Thyroid gland (tissue), 4 donors: Measurements from ENCODE around the gene LAMC1.

Source experiments
- CTCF ChIP-seq, 6 experiments: fragments of 200-600 bp in 3 of 6; fragments of 450-650 bp in 3 of 6; sonication (generic) in 3 of 6; IDR thresholded peaks; one replicate each; pipeline ENCODE4 v1.5.1; 2016 to 2019; ENCODE audit warnings: antibody characterized with exemption in 6 of 6, mild to moderate bottlenecking in 2 of 6, inconsistent platforms in 1 of 6, moderate library complexity in 1 of 6
- POLR2A ChIP-seq, 2 donors: fragments of 450-650 bp; IDR thresholded peaks; one replicate each; pipeline ENCODE4 v1.6.1; 2017; ENCODE audit warnings: antibody characterized with exemption in 2 of 2, mild to moderate bottlenecking in 2 of 2, moderate library complexity in 1 of 2

GRCh38 chr1:183164340-183164739, 141.1 kb downstream of the LAMC1 start:
- no peak for TF ChIP-seq CTCF (IDR thresholded peaks at IDR 0.05)
- TF ChIP-seq POLR2A (IDR thresholded peaks at IDR 0.05): no peak
